H9 (cell line): ENCODE results near the gene SPECC1. TPM values are rescaled to one million over a fixed set of nuclear protein-coding genes. Genes with fewer than 3 reads are reported as not detected.

Source experiments
- DNase-seq: peaks from one replicate; pipeline ENCODE4 v3.0.0-alpha.2; 2017
- H2AFZ ChIP-seq: one replicate; pipeline ENCODE4 v1.6.1; 2013; ENCODE audit warnings: mild to moderate bottlenecking, low read length, control low read depth, moderate library complexity
- H2AK5ac ChIP-seq: 2 replicates; pipeline ENCODE4 v1.6.1; 2013; ENCODE audit warnings: low read length, control low read depth, mixed read lengths; ENCODE audit not compliant: insufficient read length
- H2BK120ac ChIP-seq: one replicate; pipeline ENCODE4 v1.6.1; 2013; ENCODE audit warnings: low read depth, mild to moderate bottlenecking, low read length, control low read depth, inconsistent platforms; ENCODE audit not compliant: poor library complexity, severe bottlenecking
- H2BK12ac ChIP-seq: 2 replicates; pipeline ENCODE4 v1.6.1; 2013; ENCODE audit warnings: low read length, control low read depth, mixed read lengths, low read depth; ENCODE audit not compliant: insufficient read length
- H2BK15ac ChIP-seq: 2 replicates; pipeline ENCODE4 v1.6.1; 2013; ENCODE audit warnings: low read depth, low read length, control low read depth
- H2BK20ac ChIP-seq: one replicate; pipeline ENCODE4 v1.6.1; 2013; ENCODE audit warnings: low read depth, mild to moderate bottlenecking, low read length, control low read depth, inconsistent platforms; ENCODE audit not compliant: poor library complexity, severe bottlenecking
- H2BK5ac ChIP-seq: 2 replicates; pipeline ENCODE4 v1.6.1; 2013; ENCODE audit warnings: low read length, control low read depth, mixed read lengths; ENCODE audit not compliant: insufficient read length
- H3K14ac ChIP-seq: 2 replicates; pipeline ENCODE4 v1.6.1; 2013; ENCODE audit warnings: low read length, control low read depth; ENCODE audit not compliant: insufficient read depth
- H3K18ac ChIP-seq: 2 replicates; pipeline ENCODE4 v1.6.1; 2013; ENCODE audit warnings: low read depth, mild to moderate bottlenecking, mixed read lengths, low read length, control low read depth; ENCODE audit not compliant: insufficient read length
- H3K23ac ChIP-seq: 2 replicates; pipeline ENCODE4 v1.6.1; 2013; ENCODE audit warnings: low read length, control low read depth, mixed read lengths, low read depth; ENCODE audit not compliant: insufficient read length
- H3K23me2 ChIP-seq: 2 replicates; pipeline ENCODE4 v1.6.1; 2013; ENCODE audit warnings: low read depth, mild to moderate bottlenecking, mixed read lengths, low read length, control low read depth; ENCODE audit not compliant: insufficient read length, poor library complexity, severe bottlenecking
- H3K27ac ChIP-seq: 2 replicates; pipeline ENCODE4 v1.5.1; 2013; ENCODE audit warnings: low read length, control low read depth, mixed read lengths, low read depth; ENCODE audit not compliant: insufficient read length
- H3K27me3 ChIP-seq: 2 replicates; pipeline ENCODE4 v1.6.1; 2013; ENCODE audit warnings: low read length, control low read depth, inconsistent platforms; ENCODE audit not compliant: insufficient read depth
- H3K4ac ChIP-seq: 2 replicates; pipeline ENCODE4 v1.6.1; 2013; ENCODE audit warnings: low read depth, mild to moderate bottlenecking, control low read depth, inconsistent platforms, low read length, moderate library complexity
- H3K4me1 ChIP-seq: 2 replicates; pipeline ENCODE4 v1.6.1; 2013; ENCODE audit warnings: low read length, control low read depth, inconsistent platforms; ENCODE audit not compliant: insufficient read depth
- H3K4me2 ChIP-seq: 2 replicates; pipeline ENCODE4 v1.6.1; 2013; ENCODE audit warnings: low read length, control low read depth, mixed read lengths; ENCODE audit not compliant: insufficient read length, insufficient read depth
- H3K56ac ChIP-seq: 2 replicates; pipeline ENCODE4 v1.6.1; 2013; ENCODE audit warnings: low read depth, mild to moderate bottlenecking, mixed read lengths, low read length, control low read depth; ENCODE audit not compliant: insufficient read length
- H3K79me1 ChIP-seq: 2 replicates; pipeline ENCODE4 v1.6.1; 2013; ENCODE audit warnings: low read depth, mild to moderate bottlenecking, moderate library complexity, low read length, control low read depth, inconsistent platforms; ENCODE audit not compliant: insufficient read depth, poor library complexity, severe bottlenecking
- H3K79me2 ChIP-seq: 2 replicates; pipeline ENCODE4 v1.6.1; 2013; ENCODE audit warnings: low read length, control low read depth, inconsistent platforms; ENCODE audit not compliant: insufficient read depth
- H3K9ac ChIP-seq: 2 replicates; pipeline ENCODE4 v1.6.1; 2013; ENCODE audit warnings: low read length, control low read depth, mixed read lengths; ENCODE audit not compliant: insufficient read length; ENCODE audit errors: extremely low read depth
- H3K9me3 ChIP-seq: one replicate; pipeline ENCODE4 v1.6.1; 2013; ENCODE audit warnings: low read depth, low read length, inconsistent platforms; ENCODE audit not compliant: control insufficient read depth
- H3T11ph ChIP-seq: one replicate; pipeline ENCODE4 v1.6.1; 2013; ENCODE audit warnings: mild to moderate bottlenecking, low read length, control low read depth, inconsistent platforms
- H4K20me1 ChIP-seq: one replicate; pipeline ENCODE4 v1.6.1; 2013; ENCODE audit not compliant: control insufficient read depth, insufficient read length, insufficient read depth
- H4K5ac ChIP-seq: 2 replicates; pipeline ENCODE4 v1.6.1; 2013; ENCODE audit warnings: low read depth, mild to moderate bottlenecking, mixed read lengths, low read length, control low read depth; ENCODE audit not compliant: insufficient read length
- H4K8ac ChIP-seq: replicated peaks from 2 replicates; pipeline ENCODE4 v1.6.1; 2013; ENCODE audit warnings: low read length, control low read depth, mixed read lengths, low read depth; ENCODE audit not compliant: insufficient read length
- H4K91ac ChIP-seq: 2 replicates; pipeline ENCODE4 v1.6.1; 2013; ENCODE audit warnings: low read depth, mild to moderate bottlenecking, moderate library complexity, mixed read lengths, low read length, control low read depth; ENCODE audit not compliant: insufficient read length
- H3K27ac Mint-ChIP-seq, 3 experiments: 2 replicates in 2 of 3; 3 replicates in 1 of 3; pipeline ENCODE4 v1.8.0; 2020 to 2021; ENCODE audit warnings: mixed read lengths in 3 of 3, mild to moderate bottlenecking in 1 of 3, moderate library complexity in 1 of 3
- H3K27me3 Mint-ChIP-seq: 2 replicates; pipeline ENCODE4 v1.8.0; 2021; ENCODE audit warnings: low read depth, mild to moderate bottlenecking, moderate library complexity, mixed read lengths
- H3K36me3 Mint-ChIP-seq, 3 experiments: 2 replicates in 2 of 3; 3 replicates in 1 of 3; pipeline ENCODE4 v1.8.0; 2020 to 2021; ENCODE audit warnings: low read depth in 3 of 3, mixed read lengths in 3 of 3; ENCODE audit not compliant: insufficient read depth in 1 of 3
- H3K4me1 Mint-ChIP-seq, 2 experiments: 2 replicates each; pipeline ENCODE4 v1.8.0; 2020; ENCODE audit warnings: mixed read lengths in 2 of 2
- H3K4me3 Mint-ChIP-seq, 2 experiments: 2 replicates in 1 of 2; 3 replicates in 1 of 2; pipeline ENCODE4 v1.8.0; 2020 to 2021; ENCODE audit warnings: mild to moderate bottlenecking in 2 of 2, mixed read lengths in 2 of 2, moderate library complexity in 1 of 2
- H3K9me3 Mint-ChIP-seq, 2 experiments: 2 replicates in 1 of 2; 3 replicates in 1 of 2; pipeline ENCODE4 v1.8.0; 2020; ENCODE audit warnings: mild to moderate bottlenecking in 2 of 2, mixed read lengths in 2 of 2, moderate library complexity in 1 of 2
- WGBS: extraction: QIAGEN DNeasy Blood & Tissue Kit; methylation state at CpG from one replicate; pipeline ENCODE4 v1.1.7; 2013; ENCODE audit warnings: missing lambda C conversion rate, low lambda C conversion rate, mixed read lengths; ENCODE audit not compliant: insufficient read length; ENCODE audit errors: extremely low coverage; 5-methylcytosine and 5-hydroxymethylcytosine counted together
- total RNA-seq: library from RNA; stranded (reverse); gene quantifications from 2 replicates; pipeline ENCODE4 v1.2.1, GENCODE V29; 2021
- TF ChIP-seq, protein P1 (sequence below): fragments of 200-600 bp; sonication (generic); conservative IDR thresholded peaks from 3 replicates; pipeline ENCODE4 v1.8.0; 2021; ENCODE audit warnings: antibody characterized with exemption, mild to moderate bottlenecking

Gene SPECC1
- total RNA-seq, 1 experiment from 2014 or later: 65.7 TPM

DNA sequence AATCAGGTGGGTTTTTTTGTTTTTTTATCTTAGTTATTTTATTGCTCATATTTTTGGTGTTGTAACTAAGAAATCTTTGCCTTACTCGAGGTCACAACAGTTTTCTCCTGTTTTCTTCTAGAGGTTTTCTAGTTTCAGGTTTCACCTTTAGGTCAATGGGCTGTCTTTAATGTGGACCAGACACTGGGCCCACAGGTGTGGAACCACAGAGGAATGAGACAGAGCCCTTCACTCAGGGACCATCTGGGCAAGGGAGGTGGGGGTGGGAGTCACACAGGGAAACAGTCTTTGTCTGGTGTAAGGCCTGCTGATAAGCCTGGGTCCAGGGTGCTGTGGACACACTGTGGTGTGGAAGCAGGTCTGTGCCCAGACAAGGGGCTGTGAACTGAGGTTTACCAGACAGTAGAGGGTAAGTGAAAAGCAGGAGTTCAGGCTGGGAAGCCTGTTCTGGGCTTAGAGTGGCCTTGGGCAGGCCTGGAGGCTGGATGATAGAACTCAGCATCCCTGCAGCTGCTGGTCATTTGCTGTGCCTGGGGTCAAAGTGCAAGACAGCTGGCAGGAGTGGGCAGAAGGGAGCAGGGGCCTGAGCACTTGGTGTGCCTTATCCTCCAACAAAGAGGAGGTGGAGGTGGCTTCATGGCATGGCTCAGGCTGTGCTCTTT is 75.6 kb downstream of the SPECC1 start:
- Histone ChIP-seq H3K27ac (no peak overlapping the region), H4K8ac (no peak overlapping the region), H3K27me3 (no peaks in the 10 kb centered on the region), H2BK12ac (no peak overlapping the region), H2BK120ac (no peak overlapping the region), H3K79me2 (no peaks in the 10 kb centered on the region), H2BK20ac (no peak overlapping the region), H2BK5ac (no peak overlapping the region), H3K4me2 (no peak overlapping the region), H3K9ac (no peak overlapping the region), H3K4me1 (no peaks in the 10 kb centered on the region), H3K9me3 (no peaks in the 10 kb centered on the region), H3T11ph (no peak overlapping the region), H4K5ac (no peak overlapping the region), H3K18ac (no peak overlapping the region), H3K23ac (no peak overlapping the region), H3K79me1 (no peaks in the 10 kb centered on the region), H4K91ac (no peak overlapping the region), H2AK5ac (no peak overlapping the region), H2AFZ (no peak overlapping the region), H2BK15ac (no peak overlapping the region), H4K20me1 (no peaks in the 10 kb centered on the region), H3K4ac (no peak overlapping the region), H3K14ac (peak overlapping the region; percentile 58), H3K23me2 (no peaks in the 10 kb centered on the region), H3K56ac (no peak overlapping the region)
- Mint-ChIP-seq H3K4me1 (peaks cover 34 to 45% of the 10 kb centered on the region in 2 experiments), H3K4me3 (no peak overlapping the region), H3K9me3 (no peaks in the 10 kb centered on the region), H3K27me3 (no peaks in the 10 kb centered on the region), H3K27ac (peak overlapping the region in 2 of 3 experiments; percentile 15 to 20; a peak in 1 of 7 replicates), H3K36me3 (no peaks in the 10 kb centered on the region)
- TF ChIP-seq, protein P1, sequence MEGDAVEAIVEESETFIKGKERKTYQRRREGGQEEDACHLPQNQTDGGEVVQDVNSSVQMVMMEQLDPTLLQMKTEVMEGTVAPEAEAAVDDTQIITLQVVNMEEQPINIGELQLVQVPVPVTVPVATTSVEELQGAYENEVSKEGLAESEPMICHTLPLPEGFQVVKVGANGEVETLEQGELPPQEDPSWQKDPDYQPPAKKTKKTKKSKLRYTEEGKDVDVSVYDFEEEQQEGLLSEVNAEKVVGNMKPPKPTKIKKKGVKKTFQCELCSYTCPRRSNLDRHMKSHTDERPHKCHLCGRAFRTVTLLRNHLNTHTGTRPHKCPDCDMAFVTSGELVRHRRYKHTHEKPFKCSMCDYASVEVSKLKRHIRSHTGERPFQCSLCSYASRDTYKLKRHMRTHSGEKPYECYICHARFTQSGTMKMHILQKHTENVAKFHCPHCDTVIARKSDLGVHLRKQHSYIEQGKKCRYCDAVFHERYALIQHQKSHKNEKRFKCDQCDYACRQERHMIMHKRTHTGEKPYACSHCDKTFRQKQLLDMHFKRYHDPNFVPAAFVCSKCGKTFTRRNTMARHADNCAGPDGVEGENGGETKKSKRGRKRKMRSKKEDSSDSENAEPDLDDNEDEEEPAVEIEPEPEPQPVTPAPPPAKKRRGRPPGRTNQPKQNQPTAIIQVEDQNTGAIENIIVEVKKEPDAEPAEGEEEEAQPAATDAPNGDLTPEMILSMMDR: no peak
- no CpG with 5 or more reads among the region's 1 CpG for WGBS
- DNase-seq: no peak
